ENCODE data around the gene ERCC6. TPM values are rescaled to one million over a fixed set of nuclear protein-coding genes. Genes with fewer than 3 reads are reported as not detected.
A peak's percentile ranks its signal among the peaks of the same experiment; 100 is the strongest.

ERCC6 gene
- total RNA-seq, 1 donor from 2014 or later: 19.9 TPM

DNA sequence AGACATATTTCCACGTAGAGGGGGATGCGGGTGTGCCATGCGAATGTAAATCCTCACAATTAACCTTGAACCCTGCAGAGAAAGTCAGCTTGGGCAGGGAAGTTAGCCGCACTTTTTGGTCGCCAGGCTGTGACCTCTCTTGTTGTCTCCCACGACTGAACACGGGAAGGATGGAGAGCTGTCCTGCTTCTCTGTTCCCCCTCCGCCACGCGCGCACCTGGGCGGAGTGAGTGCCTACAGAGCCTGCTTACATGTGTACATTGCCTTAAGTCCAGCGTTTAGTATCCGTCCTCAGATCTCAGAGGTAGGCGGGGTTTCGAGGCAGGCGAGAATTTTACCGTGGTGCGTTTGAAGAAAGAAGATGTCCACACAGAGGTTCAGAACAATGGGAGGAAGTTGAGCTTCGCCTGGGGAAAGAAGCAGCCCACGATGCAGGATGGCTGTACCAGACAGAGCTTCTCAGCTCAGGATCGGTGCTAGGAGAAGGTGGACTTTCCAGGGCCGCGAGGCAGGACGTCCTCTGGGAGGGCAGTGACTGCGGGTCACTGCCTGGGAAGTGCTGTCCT lies 482 bp upstream of the ERCC6 start:
- Histone ChIP-seq H3K4me1 (peaks cover 53% of the 10 kb centered on the region), H3K36me3 (no peaks in the 10 kb centered on the region), H3K4me3 (peak overlapping the region; percentile 86), H3K9me3 (replicated peaks) (no peaks in the 10 kb centered on the region), H3K27me3 (ENCODE audit: low read depth) (no peaks in the 10 kb centered on the region), H3K27ac (replicated peaks) (peak overlapping the region; percentile 92)
- peak; percentile 25 for DNase-seq
- intact Hi-C loops (cut with micrococcal nuclease): no loop called here
- TF ChIP-seq, protein P1, sequence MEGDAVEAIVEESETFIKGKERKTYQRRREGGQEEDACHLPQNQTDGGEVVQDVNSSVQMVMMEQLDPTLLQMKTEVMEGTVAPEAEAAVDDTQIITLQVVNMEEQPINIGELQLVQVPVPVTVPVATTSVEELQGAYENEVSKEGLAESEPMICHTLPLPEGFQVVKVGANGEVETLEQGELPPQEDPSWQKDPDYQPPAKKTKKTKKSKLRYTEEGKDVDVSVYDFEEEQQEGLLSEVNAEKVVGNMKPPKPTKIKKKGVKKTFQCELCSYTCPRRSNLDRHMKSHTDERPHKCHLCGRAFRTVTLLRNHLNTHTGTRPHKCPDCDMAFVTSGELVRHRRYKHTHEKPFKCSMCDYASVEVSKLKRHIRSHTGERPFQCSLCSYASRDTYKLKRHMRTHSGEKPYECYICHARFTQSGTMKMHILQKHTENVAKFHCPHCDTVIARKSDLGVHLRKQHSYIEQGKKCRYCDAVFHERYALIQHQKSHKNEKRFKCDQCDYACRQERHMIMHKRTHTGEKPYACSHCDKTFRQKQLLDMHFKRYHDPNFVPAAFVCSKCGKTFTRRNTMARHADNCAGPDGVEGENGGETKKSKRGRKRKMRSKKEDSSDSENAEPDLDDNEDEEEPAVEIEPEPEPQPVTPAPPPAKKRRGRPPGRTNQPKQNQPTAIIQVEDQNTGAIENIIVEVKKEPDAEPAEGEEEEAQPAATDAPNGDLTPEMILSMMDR (IDR thresholded peaks at IDR 0.05; ENCODE audit: borderline replicate concordance): peak; percentile 2

DNA sequence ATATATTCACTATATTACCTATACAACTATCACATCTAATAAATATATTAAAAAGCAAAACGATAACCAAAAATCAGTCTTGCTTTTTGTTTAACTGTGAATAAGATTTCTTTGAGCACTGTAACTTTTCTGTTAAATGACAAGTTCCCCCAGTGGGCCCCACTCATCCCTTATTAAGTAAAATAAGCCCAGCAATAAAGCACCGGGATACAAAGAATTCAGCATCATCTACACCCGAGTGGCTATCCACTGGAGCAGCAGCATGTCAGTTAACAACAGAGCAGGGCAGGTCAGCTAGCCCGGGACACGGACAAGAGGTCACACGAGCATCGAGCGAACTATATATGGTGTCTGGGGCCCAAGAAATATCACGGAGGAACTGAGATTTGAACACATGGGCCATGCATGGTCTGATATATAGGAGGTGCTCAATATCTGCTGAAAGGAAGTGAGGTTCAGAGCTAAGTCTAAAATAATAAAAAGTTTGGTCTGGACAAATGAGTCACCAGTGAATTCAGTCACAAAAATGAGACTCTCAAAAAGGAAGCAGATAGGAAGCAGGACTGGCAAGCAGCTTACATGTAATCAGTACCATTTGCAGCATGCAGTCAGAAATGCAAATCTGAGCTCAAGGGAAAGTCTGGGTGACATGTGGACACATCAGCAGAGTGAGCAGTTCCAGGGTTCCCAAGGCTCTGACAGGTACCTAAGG lies 4.1 kb downstream of the ERCC6 start:
- intact Hi-C loops (cut with micrococcal nuclease): no loop called here
- Histone ChIP-seq H3K27ac (replicated peaks) (peak overlapping the region; percentile 63), H3K4me1 (peaks cover 70% of the 10 kb centered on the region)

DNA sequence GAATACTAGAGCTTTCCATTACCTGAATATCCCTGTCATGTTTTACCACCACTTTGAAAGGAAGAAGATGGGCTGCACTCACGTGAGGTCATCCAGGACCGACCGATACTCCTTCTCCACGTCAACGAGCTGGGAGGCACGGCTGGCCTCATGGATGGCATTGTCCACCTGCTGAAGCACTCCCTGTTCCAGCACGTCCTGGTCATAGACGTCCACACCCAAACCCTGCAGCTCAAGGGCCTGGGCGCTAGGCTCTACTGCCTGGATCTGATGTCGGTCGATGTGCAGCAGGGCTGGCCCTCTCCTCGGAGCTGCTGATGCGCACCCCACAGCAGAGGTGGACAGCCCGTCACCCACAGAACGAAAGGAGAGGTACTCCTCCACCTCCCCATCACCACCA lies 6.5 kb downstream of the ERCC6 start:
- intact Hi-C loops (cut with micrococcal nuclease): no loop called here
- H3K36me3 ChIP-seq: peaks cover 52% of the 10 kb centered on the region
- TF ChIP-seq, protein P1 (IDR thresholded peaks at IDR 0.05; ENCODE audit: borderline replicate concordance): no peak
- no peaks in the 10 kb centered on the region for H3K9me3 ChIP-seq (replicated peaks)
- no peak for DNase-seq
- H3K4me3 ChIP-seq: no peak overlapping the region
- H3K4me1 ChIP-seq: peaks cover 55% of the 10 kb centered on the region
- H3K27ac ChIP-seq (replicated peaks): no peak overlapping the region
- no peaks in the 10 kb centered on the region for H3K27me3 ChIP-seq (ENCODE audit: low read depth)

More for the DNA sequence above, 4.1 kb downstream of the ERCC6 start:
- DNase-seq: no peak
- TF ChIP-seq, protein P1 (IDR thresholded peaks at IDR 0.05; ENCODE audit: borderline replicate concordance): no peak
- Histone ChIP-seq H3K4me3 (no peak overlapping the region), H3K36me3 (peaks cover 28% of the 10 kb centered on the region), H3K27me3 (ENCODE audit: low read depth) (no peaks in the 10 kb centered on the region), H3K9me3 (replicated peaks) (no peaks in the 10 kb centered on the region)

DNA sequence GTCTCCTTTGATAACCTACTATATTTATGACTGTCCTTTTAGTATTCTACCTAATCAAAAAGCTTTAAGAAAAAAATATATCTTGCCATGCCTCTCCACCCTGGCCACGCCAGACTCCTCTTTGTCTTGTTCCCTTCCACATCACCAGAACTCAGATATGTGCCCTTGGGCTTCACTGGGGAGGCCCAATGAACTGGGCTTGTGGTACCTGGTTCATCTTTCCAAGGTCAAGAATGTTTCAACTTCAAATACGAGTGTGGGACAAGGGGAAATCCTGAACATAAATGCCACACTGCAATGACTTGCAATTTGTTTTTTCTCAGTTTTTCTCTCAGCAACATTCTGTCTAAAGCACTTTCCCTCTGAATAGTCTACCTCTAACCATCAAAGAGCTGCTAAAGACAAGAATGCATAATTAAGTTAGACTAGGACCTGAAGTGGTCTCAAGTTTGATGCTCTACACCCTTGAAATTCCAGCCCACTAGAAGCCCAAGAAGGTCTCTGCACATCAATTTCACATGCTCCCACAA lies 9.9 kb downstream of the ERCC6 start:
- H3K27me3 ChIP-seq (ENCODE audit: low read depth): no peaks in the 10 kb centered on the region
- H3K36me3 ChIP-seq: peaks cover 83% of the 10 kb centered on the region
- no peak for DNase-seq
- no peak overlapping the region for H3K4me3 ChIP-seq
- H3K27ac ChIP-seq (replicated peaks): no peak overlapping the region
- intact Hi-C loops (cut with micrococcal nuclease): no loop called here
- H3K9me3 ChIP-seq (replicated peaks): no peaks in the 10 kb centered on the region
- TF ChIP-seq, protein P1 (IDR thresholded peaks at IDR 0.05; ENCODE audit: borderline replicate concordance): no peak
- H3K4me1 ChIP-seq: peaks cover 39% of the 10 kb centered on the region

DNA sequence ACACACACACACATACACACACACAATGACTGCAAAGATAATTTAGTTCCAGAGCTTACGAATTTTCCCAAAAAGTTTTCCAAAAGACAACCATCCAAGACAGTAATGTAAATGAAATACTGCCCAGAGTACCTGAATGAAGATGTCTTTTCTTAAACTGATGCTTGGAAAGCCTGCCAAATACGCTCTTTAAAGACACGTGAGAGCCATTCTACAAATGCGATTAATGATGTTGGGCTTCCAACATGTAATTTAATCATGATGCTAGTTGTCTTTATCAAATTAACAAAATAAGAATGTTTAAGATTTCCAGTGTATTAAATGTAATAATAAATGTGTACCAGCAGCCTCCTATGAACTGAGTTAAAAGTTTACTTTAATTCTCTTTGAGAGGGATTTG lies 11.1 kb downstream of the ERCC6 start:
- peaks cover 95% of the 10 kb centered on the region for H3K36me3 ChIP-seq
- intact Hi-C loops (cut with micrococcal nuclease): no loop called here
- no peak for DNase-seq
- H3K27me3 ChIP-seq (ENCODE audit: low read depth): no peaks in the 10 kb centered on the region
- no peak overlapping the region for H3K27ac ChIP-seq (replicated peaks)
- no peak overlapping the region for H3K4me3 ChIP-seq
- no peaks in the 10 kb centered on the region for H3K9me3 ChIP-seq (replicated peaks)
- H3K4me1 ChIP-seq: peaks cover 39% of the 10 kb centered on the region
- TF ChIP-seq, protein P1 (IDR thresholded peaks at IDR 0.05; ENCODE audit: borderline replicate concordance): no peak

All from left ventricle myocardium inferior (tissue), 1 donor.